ENCODE data around the gene REPS1. TPM values are rescaled to one million over a fixed set of nuclear protein-coding genes. Genes with fewer than 3 reads are reported as not detected.
A peak's percentile ranks its signal among the peaks of the same experiment; 100 is the strongest.

The REPS1 gene
- total RNA-seq, 1 donor from 2014 or later, result 46.7 TPM

DNA sequence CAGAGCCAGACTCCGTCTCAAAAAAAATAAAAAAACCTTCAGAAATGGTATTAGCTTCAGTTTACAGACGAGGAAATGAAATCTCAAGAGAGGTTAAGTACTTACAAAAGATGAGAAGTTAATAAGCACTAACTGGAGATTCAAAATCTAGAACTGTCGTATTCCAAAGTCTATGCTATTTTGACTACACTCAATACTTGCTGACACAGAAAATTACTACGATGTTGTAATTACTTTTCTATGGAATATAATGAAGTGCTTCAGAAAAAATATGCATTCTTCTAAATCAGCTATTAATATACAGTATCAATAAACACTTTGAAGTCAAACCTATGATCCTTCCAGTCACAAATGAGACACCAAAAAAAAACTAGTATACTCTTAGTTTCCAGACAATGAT lies 12.2 kb downstream of the REPS1 start:
- ATAC-seq (no peak), DNase-seq (ENCODE audit: low spot score) (no peak)
- intact Hi-C loops (cut with DNase I), result no loop called here

GRCh38 chr6:138973466-138974153 lies 14.4 kb downstream of the REPS1 start:
- intact Hi-C loops (cut with DNase I), result no loop called here
- ATAC-seq, result no peak
- no peak for DNase-seq (ENCODE audit: low spot score)

GRCh38 chr6:138972226-138972665 lies 15.8 kb downstream of the REPS1 start:
- intact Hi-C loops (cut with DNase I), result no loop called here
- ATAC-seq (peak; percentile 25), DNase-seq (ENCODE audit: low spot score) (no peak)

DNA sequence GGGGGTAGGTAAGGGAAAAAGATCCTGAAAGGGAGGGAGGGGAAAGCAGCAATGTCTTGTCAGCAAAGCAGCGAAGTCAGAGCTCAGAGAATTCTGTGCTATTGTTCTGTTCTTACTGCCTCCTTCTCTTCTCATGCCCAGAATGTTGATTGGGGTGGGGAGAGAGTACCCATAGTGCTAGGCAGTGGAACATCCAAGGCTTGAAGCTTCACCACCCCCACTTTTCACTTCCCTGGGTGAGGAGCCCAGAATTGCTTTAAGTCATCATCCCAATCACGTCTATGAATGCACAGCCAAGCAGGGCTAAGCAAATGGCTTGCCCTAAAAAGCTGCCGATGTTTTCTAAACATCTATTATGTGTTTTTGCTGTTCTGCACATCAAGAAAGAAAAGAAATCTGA lies 16.5 kb downstream of the REPS1 start:
- intact Hi-C loops (cut with DNase I), result no loop called here
- ATAC-seq (peak; percentile 43), DNase-seq (ENCODE audit: low spot score) (no peak)

DNA sequence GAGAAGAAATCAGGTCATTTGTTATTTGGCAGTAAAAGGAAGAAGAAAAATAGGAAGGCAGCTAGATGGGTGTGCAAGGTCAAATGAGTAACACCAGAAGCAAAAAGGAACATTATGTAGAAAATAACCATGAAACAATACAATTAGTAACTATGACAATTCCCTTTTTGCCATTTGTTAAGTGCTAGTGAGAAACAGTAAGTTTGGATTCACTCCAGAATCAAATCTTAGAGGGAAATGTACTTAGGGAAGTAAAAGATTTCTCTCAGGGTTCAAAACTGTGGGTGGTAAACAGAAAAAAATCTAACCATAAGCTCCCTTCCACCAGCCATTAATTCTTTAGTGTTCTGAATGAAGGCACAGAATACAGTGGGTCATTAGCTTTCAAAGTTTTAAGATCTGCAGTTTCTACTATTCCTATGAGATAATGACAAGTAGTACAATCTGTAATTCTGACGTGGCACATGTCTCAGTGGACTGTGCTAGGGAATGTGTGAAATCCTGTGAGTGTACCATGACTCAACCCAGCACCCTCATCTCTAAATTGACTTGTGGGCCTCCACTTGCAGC lies 17.1 kb downstream of the REPS1 start:
- intact Hi-C loops (cut with DNase I), result no loop called here

GRCh38 chr6:138970159-138970558 lies 17.9 kb downstream of the REPS1 start:
- DNase-seq (ENCODE audit: low spot score), result no peak
- intact Hi-C loops (cut with DNase I), result no loop called here
- no peak for ATAC-seq

More for the DNA sequence above, 17.1 kb downstream of the REPS1 start:
- peak; percentile 66 for ATAC-seq
- no peak for DNase-seq (ENCODE audit: low spot score)

DNA sequence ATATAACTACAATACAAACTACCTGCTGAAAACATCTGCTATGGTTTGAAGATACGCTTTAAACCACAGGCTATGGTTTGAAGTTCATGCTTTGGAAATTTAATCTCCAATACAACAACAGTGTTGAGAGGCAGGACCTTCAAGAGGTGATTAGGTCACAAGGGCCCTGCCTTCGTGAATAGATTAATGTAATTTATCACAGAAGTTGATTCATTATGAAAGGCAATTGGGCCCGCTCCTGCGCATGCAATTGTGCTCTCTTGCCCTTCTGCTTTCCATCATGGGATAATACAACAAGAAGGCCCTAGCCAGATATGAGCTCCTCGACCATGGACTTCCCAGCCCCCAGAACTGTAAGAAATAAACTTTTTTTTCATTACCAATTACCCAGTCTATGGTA lies 21.2 kb downstream of the REPS1 start:
- intact Hi-C loops (cut with DNase I), result no loop called here
- DNase-seq (ENCODE audit: low spot score), result no peak
- ATAC-seq, result no peak

GRCh38 chr6:138965971-138966370 lies 22.1 kb downstream of the REPS1 start:
- ATAC-seq (no peak), DNase-seq (ENCODE audit: low spot score) (no peak)
- intact Hi-C loops (cut with DNase I), result no loop called here

DNA sequence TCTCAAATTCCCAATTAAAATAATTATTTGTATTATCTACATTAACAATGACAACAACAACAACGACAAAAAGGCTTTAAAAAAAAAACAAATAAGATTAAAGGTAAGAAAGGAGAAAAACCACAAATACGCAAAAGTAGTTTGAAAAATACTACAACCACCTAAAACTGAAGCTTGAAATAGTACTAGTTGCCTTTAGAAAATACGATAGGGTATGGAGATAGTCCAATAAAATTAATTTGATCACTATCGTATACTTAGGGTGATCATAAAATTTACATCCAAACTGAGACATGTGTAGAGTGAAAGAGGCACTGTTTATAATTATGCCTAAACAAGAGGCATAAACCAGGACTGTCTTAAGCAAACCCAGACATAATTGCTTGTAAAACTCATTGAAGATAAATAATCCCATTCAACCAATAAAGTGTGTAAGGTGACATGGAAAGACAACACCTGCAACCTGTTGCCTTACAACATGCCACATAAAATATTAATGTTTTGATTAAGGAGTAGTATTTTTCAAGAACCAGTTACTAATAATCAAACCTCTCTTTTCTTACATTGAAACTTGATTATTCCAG lies 22.7 kb downstream of the REPS1 start:
- DNase-seq (ENCODE audit: low spot score) (no peak), ATAC-seq (no peak)
- intact Hi-C loops (cut with DNase I), result no loop called here

DNA sequence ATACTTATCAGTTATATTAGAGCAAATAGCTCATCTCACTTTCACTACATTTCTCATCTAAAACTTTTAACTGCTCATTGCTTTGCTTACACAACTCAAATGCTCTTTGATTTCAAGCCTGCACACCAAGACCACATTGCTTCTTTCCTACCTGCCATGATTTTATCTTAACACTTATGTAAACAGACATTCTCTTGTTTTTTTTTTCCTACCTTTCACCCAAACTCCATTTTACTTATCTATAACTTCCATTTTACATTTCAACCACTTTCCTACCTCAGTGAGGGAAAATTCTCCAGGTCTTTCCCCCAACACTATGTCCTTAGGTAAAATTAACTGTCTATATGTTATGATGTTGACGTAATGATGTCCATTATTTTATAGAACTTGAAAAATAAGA lies 24.0 kb downstream of the REPS1 start:
- intact Hi-C loops (cut with DNase I), result no loop called here
- no peak for DNase-seq (ENCODE audit: low spot score)
- ATAC-seq, result no peak

GRCh38 chr6:138963531-138963930 lies 24.5 kb downstream of the REPS1 start:
- DNase-seq (ENCODE audit: low spot score) (no peak), ATAC-seq (no peak)

GRCh38 chr6:138963119-138963518 lies 24.9 kb downstream of the REPS1 start:
- ATAC-seq, result no peak
- intact Hi-C loops (cut with DNase I), result no loop called here
- no peak for DNase-seq (ENCODE audit: low spot score)

More at GRCh38 chr6:138963531-138963930, 24.5 kb downstream of the REPS1 start:
- intact Hi-C loops (cut with DNase I), result no loop called here

GRCh38 chr6:138959521-138959920 lies 28.5 kb downstream of the REPS1 start:
- intact Hi-C loops (cut with DNase I), result no loop called here
- no peak for DNase-seq (ENCODE audit: low spot score)
- no peak for ATAC-seq

GRCh38 chr6:138958595-138958994 lies 29.5 kb downstream of the REPS1 start:
- intact Hi-C loops (cut with DNase I), result no loop called here
- ATAC-seq (no peak), DNase-seq (ENCODE audit: low spot score) (no peak)

GRCh38 chr6:138957903-138958302 lies 30.1 kb downstream of the REPS1 start:
- DNase-seq (ENCODE audit: low spot score), result no peak
- intact Hi-C loops (cut with DNase I), result no loop called here
- no peak for ATAC-seq

GRCh38 chr6:138957484-138957883 lies 30.6 kb downstream of the REPS1 start:
- intact Hi-C loops (cut with DNase I), result no loop called here
- no peak for DNase-seq (ENCODE audit: low spot score)
- ATAC-seq, result peak; percentile 32

- DNase-seq (ENCODE audit: low spot score), result no peak
These were observed 31.7 kb downstream of the REPS1 start for GRCh38 chr6:138956244-138956924.

DNA sequence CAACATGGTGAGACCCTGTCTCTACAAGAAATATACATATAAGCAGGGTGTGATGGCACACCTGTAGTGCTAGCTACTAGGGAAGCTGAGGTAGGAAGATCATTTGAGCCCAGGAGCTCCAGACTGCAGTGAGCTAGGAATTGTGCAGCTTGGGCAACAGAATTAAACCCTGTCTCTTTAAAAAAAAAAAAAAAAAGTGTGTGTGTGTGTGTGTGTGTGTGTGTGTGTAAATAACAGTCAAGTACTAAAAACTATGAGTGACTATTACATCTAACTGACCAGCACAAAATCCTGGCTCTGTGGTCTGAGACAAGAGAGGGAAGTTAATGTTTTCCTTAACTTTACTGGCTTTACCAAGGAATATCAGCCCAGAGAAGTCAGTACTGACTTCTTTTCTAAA lies 32.8 kb downstream of the REPS1 start:
- ATAC-seq (no peak), DNase-seq (ENCODE audit: low spot score) (no peak)
- intact Hi-C loops (cut with DNase I), result no loop called here

More at GRCh38 chr6:138956244-138956924, 31.7 kb downstream of the REPS1 start:
- intact Hi-C loops (cut with DNase I), result no loop called here
- ATAC-seq, result no peak

DNA sequence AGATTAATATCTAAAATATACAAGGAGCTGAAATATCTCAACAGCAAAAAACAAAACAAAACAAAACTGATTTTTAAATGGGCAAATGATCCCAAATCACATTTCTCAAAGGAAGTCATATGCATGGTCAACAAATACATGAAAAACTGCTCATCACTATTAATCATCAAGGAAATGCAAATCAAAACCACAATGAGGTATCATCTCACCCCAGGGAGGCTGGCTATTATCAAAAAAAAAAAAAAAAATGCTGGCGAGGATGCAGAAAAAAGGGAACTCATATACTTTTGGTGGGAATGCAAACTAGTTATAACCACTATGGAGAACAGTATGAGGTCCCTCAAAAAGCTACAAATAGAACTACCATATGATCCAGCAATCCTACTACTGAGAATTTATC lies 34.6 kb downstream of the REPS1 start:
- intact Hi-C loops (cut with DNase I), result no loop called here
- DNase-seq (ENCODE audit: low spot score), result no peak
- ATAC-seq, result no peak

- intact Hi-C loops (cut with DNase I), result no loop called here
- DNase-seq (ENCODE audit: low spot score) (no peak), ATAC-seq (no peak)
These were observed 39.4 kb downstream of the REPS1 start for GRCh38 chr6:138948546-138949179.

All from sciatic nerve (tissue), 2 donors.